Measurements from ENCODE around the gene KLF3.

DNA sequence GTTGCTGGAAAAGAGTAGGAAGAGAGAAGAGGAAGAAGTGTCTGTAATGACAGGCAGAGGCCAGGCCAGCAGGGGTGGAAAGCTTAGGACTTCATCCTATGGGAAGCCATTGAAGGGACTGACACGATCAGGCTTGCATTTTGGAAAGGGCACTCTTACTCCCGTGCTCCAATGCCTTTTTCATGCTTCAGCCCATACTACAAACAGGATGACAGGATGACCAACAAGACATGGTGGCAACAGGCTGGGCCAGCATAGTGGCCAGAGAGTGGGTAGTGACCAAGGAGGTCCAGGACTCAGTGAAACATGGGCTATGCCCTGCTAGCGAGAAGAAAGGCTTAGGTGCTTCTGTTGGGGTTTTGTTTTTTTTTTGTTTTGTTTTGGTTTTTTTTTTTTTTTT, 2.6 kb upstream of the KLF3 start:
- TF ChIP-seq CTCF (IDR thresholded peaks at IDR 0.05) (no peak), POLR2A (IDR thresholded peaks at IDR 0.05; ENCODE audit: low read depth) (no peak), EP300 (IDR thresholded peaks at IDR 0.05) (no peak)
